Body of pancreas (tissue), 4 donors: ENCODE data around the gene ZCCHC4. TPM values are rescaled to one million over a fixed set of nuclear protein-coding genes. Genes with fewer than 3 reads are reported as not detected.
"Not testable (repeated sequence)": the region's sequence is repeated elsewhere in the genome, so short reads cannot be mapped to it uniquely, and the experiment has no call there.

ENCODE experiments used
- ATAC-seq: fragments of 150-250 bp; one replicate; pipeline ENCODE4 v1.9.1; 2016
- DNase-seq, 4 donors: peaks; one replicate each; pipeline ENCODE4 v3.0.0-alpha.2; 2019
- H3K27ac ChIP-seq, 4 donors: fragments of 200-600 bp; sonication (generic); 1 replicate in 3 of 4; 2 replicates in 1 of 4; pipeline versions ENCODE4 v1.5.1 to v1.6.1; 2016 to 2019; ENCODE audit warnings: mild to moderate bottlenecking in 1 of 4, mixed read lengths in 1 of 4, moderate library complexity in 1 of 4
- H3K27me3 ChIP-seq, 2 donors: fragments of 200-600 bp; sonication (generic); one replicate each; pipeline ENCODE4 v1.6.0; 2016; ENCODE audit warnings: mild to moderate bottlenecking in 1 of 2
- H3K36me3 ChIP-seq, 2 donors: fragments of 200-600 bp; sonication (generic); replicated peaks in 1 of 2; 2 replicates each; pipeline ENCODE4 v1.5.1; 2016; ENCODE audit warnings: low read depth in 2 of 2; ENCODE audit not compliant: insufficient read depth in 1 of 2
- H3K4me1 ChIP-seq: fragments of 200-600 bp; sonication (generic); one replicate; pipeline ENCODE4 v1.6.0; 2016
- H3K4me3 ChIP-seq, 2 donors: fragments of 200-600 bp; sonication (generic); 1 replicate in 1 of 2; 2 replicates in 1 of 2; pipeline ENCODE4 v1.5.1; 2016 to 2019
- H3K9me3 ChIP-seq, 3 donors: fragments of 200-600 bp; sonication (generic); 1 replicate in 2 of 3; 2 replicates in 1 of 3; pipeline ENCODE4 v1.5.1; 2016
- POLR2A ChIP-seq, 3 donors: fragments of 450-650 bp; IDR thresholded peaks; one replicate each; pipeline ENCODE4 v1.6.1; 2016; ENCODE audit warnings: antibody characterized with exemption in 3 of 3, mild to moderate bottlenecking in 2 of 3
- WGBS, 2 donors: methylation state at CpG; one replicate each; pipeline ENCODE4 v1.1.5; 2017; 5-methylcytosine and 5-hydroxymethylcytosine counted together
- intact Hi-C: fragments of 100-400 bp; cut with DNase I; formaldehyde crosslinking; loops from one replicate; pipeline ENCODE4 v1.15.1; 2023
- total RNA-seq, 2 donors: library from RNA; depleted of rRNA; stranded (reverse); fragments of >200 nt; gene quantifications; one replicate each; pipeline ENCODE4 v1.1.0, GENCODE V29; 2016
- TF ChIP-seq, protein P1 (sequence below), 7 experiments: fragments of 450-650 bp in 4 of 7; fragments of 200-600 bp in 3 of 7; sonication (generic) in 3 of 7; IDR thresholded peaks; one replicate each; pipeline ENCODE4 v1.5.1; 2016 to 2019; ENCODE audit warnings: antibody characterized with exemption in 7 of 7

ZCCHC4 gene
- total RNA-seq, 2 donors from 2014 or later, result 5.2 to 9.2 TPM

DNA sequence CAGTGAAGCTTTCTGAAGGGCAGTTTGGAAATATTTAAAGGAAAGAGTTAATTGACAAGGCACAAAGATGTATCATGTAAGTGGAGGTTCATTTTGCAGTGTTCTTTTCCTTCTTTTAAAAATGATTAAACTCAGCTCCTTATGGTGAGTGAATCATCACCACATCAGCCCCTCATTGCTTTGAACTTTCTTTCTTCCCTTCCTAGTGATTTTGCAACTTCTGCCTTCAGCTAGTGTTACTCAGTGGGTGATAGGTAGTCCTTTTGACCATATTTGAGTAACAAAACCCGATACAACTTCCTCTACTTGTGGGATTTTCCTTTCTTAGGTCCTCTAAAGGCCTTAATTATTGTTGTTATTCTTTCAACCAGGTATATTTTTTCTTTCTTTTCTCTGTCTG, 8.2 kb downstream of the ZCCHC4 start:
- WGBS, 2 donors, result 80 to 86% methylated on average over 1 of the region's 1 CpG
- Histone ChIP-seq H3K4me1 (no peaks in the 10 kb centered on the region), H3K36me3 (peaks cover 0 to 1% of the 10 kb centered on the region in 2 donors), H3K27me3 (no peaks in the 10 kb centered on the region), H3K27ac (no peak overlapping the region), H3K4me3 (no peak overlapping the region), H3K9me3 (no peaks in the 10 kb centered on the region)
- TF ChIP-seq, protein P1, sequence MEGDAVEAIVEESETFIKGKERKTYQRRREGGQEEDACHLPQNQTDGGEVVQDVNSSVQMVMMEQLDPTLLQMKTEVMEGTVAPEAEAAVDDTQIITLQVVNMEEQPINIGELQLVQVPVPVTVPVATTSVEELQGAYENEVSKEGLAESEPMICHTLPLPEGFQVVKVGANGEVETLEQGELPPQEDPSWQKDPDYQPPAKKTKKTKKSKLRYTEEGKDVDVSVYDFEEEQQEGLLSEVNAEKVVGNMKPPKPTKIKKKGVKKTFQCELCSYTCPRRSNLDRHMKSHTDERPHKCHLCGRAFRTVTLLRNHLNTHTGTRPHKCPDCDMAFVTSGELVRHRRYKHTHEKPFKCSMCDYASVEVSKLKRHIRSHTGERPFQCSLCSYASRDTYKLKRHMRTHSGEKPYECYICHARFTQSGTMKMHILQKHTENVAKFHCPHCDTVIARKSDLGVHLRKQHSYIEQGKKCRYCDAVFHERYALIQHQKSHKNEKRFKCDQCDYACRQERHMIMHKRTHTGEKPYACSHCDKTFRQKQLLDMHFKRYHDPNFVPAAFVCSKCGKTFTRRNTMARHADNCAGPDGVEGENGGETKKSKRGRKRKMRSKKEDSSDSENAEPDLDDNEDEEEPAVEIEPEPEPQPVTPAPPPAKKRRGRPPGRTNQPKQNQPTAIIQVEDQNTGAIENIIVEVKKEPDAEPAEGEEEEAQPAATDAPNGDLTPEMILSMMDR (IDR thresholded peaks at IDR 0.05), result no peak
- TF ChIP-seq POLR2A (IDR thresholded peaks at IDR 0.05), result no peak
- intact Hi-C loops, result no loop called here
- DNase-seq (no peak), ATAC-seq (no peak)

DNA sequence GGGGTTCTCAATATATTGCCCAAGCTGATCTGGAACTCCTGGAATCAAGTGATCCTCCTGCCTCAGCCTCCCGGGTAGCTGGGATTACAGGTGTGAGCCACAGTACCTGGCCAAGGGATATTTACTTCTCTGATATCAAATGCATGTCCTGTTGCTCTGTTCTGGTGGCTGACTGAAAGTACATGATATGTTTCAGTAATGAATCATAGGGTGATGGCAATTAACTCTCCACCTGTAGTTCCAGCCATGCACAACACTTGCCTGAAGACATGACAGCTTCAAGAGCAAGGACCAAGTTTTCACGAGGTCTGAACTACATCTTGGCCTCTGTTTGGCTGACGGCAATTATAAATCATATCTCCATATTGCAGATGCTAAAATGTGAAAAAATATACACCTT, 9.1 kb downstream of the ZCCHC4 start:
- DNase-seq (no peak), ATAC-seq (no peak)
- Histone ChIP-seq H3K27me3 (no peaks in the 10 kb centered on the region), H3K9me3 (no peaks in the 10 kb centered on the region), H3K27ac (no peak overlapping the region), H3K4me1 (no peaks in the 10 kb centered on the region), H3K4me3 (no peak overlapping the region), H3K36me3 (no peaks in the 10 kb centered on the region)
- TF ChIP-seq, protein P1 (IDR thresholded peaks at IDR 0.05), result no peak
- no peak for TF ChIP-seq POLR2A (IDR thresholded peaks at IDR 0.05)
- 89 to 91% methylated on average over 3 of the region's 3 CpGs for WGBS, 2 donors
- intact Hi-C loops, result no loop called here

DNA sequence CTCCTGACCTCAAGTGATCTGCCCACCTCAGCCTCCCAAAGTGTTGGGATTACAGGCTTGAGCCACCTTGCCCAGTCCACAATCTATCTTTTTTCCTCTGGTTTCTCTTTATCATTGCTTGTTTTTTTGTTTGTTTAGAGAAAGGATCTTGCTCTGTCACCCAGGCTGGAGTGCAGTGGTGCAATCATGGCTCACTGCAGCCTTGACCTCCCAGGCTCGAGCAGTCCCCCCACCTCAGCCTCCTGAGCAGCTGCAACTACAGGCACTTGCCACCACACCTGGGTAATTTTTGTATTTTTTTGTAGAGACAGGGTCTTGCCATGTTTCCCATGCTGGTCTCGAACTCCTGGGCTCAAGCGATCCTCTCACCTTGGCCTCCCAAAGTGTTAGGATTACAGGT, 15.9 kb downstream of the ZCCHC4 start:
- H3K36me3 ChIP-seq, intact Hi-C loops, H3K9me3 ChIP-seq, H3K4me1 ChIP-seq, DNase-seq, H3K27ac ChIP-seq, H3K27me3 ChIP-seq, H3K4me3 ChIP-seq, ATAC-seq: not testable (repeated sequence)
- 87 to 93% methylated on average over 3 of the region's 3 CpGs for WGBS, 2 donors

DNA sequence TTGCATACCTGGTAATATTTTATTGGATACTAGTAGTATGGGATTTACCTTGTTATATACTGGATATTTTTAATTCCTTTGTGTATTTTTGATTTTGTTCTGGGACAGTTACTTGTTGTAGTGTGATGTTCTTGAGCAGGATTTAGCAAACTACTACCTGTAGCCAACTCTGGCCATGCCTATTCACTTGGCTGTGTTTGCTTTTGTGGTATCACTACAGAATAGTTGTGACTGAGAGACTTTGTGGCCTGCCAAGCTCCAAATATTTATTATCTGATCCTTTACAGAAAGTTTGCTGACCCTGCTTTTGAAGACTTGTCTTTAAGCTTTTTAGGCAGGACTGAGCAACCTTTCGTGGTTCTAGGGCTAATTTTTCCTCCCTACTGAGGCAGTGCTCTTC, 17.8 kb downstream of the ZCCHC4 start:
- 76 to 92% methylated on average over 1 of the region's 1 CpG for WGBS, 2 donors
- H3K36me3 ChIP-seq, result no peaks in the 10 kb centered on the region

DNA sequence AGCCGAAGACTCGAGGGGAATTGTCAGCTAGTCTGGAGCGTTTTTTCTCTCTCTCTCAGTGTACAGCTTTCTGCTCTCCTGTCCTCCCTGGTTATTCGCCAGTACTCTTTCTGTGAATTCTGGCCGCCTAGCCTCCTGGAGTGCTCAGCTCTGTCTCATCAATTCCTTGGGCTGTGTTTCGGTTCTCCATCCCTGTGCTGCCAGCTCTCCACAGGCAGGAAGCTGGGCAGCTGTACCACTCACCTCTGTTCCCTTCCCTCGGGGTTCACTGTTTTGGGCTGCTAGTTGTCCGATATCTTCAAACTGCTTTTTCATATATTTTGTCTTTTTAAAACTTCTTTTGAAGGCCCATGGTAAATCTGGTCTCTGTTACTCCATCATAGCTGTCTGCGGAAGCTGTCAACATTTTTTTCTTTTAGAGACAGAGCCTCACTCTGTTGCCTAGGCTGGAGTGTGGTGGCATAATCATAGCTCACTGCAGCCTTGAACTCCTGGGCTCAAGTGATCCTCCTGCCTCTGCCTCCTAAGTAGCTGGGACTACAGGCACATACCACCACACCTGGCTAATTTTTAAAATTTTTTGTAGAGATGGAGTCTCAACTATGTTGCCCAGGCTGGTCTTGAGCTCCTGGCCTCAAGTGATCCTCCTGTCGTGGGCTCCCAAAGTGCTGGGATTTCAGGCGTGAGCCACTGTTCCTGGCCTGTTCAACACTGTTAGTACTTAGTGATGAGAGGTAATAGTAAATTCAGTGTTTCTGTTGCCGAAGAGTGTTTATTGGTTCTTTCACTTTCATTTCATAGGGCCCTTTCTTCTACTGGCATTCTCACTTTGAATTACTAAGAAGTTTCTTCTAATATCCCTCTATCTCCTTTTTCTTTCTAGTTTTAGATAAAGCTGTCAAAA, 18.6 kb downstream of the ZCCHC4 start:
- Histone ChIP-seq H3K27ac (no peak overlapping the region), H3K27me3 (no peaks in the 10 kb centered on the region), H3K9me3 (no peaks in the 10 kb centered on the region), H3K4me1 (peaks cover 5% of the 10 kb centered on the region), H3K36me3 (no peaks in the 10 kb centered on the region), H3K4me3 (no peak overlapping the region)
- TF ChIP-seq POLR2A (IDR thresholded peaks at IDR 0.05), result no peak
- TF ChIP-seq, protein P1 (IDR thresholded peaks at IDR 0.05), result no peak
- ATAC-seq, result no peak
- WGBS, 2 donors, result 78 to 89% methylated on average over 12 of the region's 12 CpGs
- intact Hi-C loops, result no loop called here
- no peak for DNase-seq

More for the DNA sequence above, 17.8 kb downstream of the ZCCHC4 start:
- ATAC-seq, result no peak
- intact Hi-C loops, result no loop called here
- Histone ChIP-seq H3K27me3 (no peaks in the 10 kb centered on the region), H3K4me3 (no peak overlapping the region), H3K4me1 (peaks cover 5% of the 10 kb centered on the region), H3K9me3 (no peaks in the 10 kb centered on the region), H3K27ac (no peak overlapping the region)
- no peak for DNase-seq
- TF ChIP-seq, protein P1 (IDR thresholded peaks at IDR 0.05), result no peak
- TF ChIP-seq POLR2A (IDR thresholded peaks at IDR 0.05), result no peak
